Endothelial cell (in vitro differentiated cells): Measurements from ENCODE around the gene ANKRD34B. TPM values are rescaled to one million over a fixed set of nuclear protein-coding genes. Genes with fewer than 3 reads are reported as not detected.

Source experiments
- DNase-seq: peaks from one replicate; pipeline ENCODE4 v3.0.0; 2021; ENCODE audit warnings: low spot score
- H3K27ac Mint-ChIP-seq: one replicate; pipeline ENCODE4 v1.8.0; 2021; ENCODE audit warnings: mixed read lengths, inconsistent platforms; ENCODE audit not compliant: unreplicated experiment
- H3K27me3 Mint-ChIP-seq: one replicate; pipeline ENCODE4 v1.8.0; 2021; ENCODE audit warnings: mild to moderate bottlenecking, moderate library complexity, mixed read lengths, inconsistent platforms; ENCODE audit not compliant: unreplicated experiment
- H3K36me3 Mint-ChIP-seq: one replicate; pipeline ENCODE4 v1.8.0; 2021; ENCODE audit warnings: mild to moderate bottlenecking, low read depth, mixed read lengths, inconsistent platforms; ENCODE audit not compliant: unreplicated experiment
- H3K4me1 Mint-ChIP-seq: one replicate; pipeline ENCODE4 v1.8.0; 2021; ENCODE audit warnings: mild to moderate bottlenecking, mixed read lengths, inconsistent platforms; ENCODE audit not compliant: unreplicated experiment
- H3K4me3 Mint-ChIP-seq: one replicate; pipeline ENCODE4 v1.8.0; 2021; ENCODE audit warnings: mild to moderate bottlenecking, mixed read lengths, inconsistent platforms; ENCODE audit not compliant: unreplicated experiment
- H3K9me3 Mint-ChIP-seq: one replicate; pipeline ENCODE4 v1.8.0; 2021; ENCODE audit warnings: mixed read lengths, inconsistent platforms; ENCODE audit not compliant: unreplicated experiment
- long read RNA-seq: library from polyadenylated mRNA; unstranded; transcript quantifications from one replicate; pipeline ENCODE4 v2.0.0, GENCODE V29; 2020; ENCODE audit not compliant: unreplicated experiment
- total RNA-seq: library from RNA; stranded (reverse); fragmentation: NEBNext Ultra II Directional; extraction: Animal tissue kit (Norgen Biotek cat#: 25700); gene quantifications from one replicate; pipeline ENCODE4 v1.2.1, GENCODE V29; 2021; ENCODE audit not compliant: unreplicated experiment
- TF ChIP-seq, protein P1 (sequence below): fragments of 200-600 bp; sonication (generic); IDR thresholded peaks from one replicate; pipeline ENCODE4 v1.5.0; 2021; ENCODE audit warnings: antibody characterized with exemption; ENCODE audit not compliant: unreplicated experiment

Gene ANKRD34B
- total RNA-seq, result 0.62 TPM
- long read RNA-seq, result 0 reads

DNA sequence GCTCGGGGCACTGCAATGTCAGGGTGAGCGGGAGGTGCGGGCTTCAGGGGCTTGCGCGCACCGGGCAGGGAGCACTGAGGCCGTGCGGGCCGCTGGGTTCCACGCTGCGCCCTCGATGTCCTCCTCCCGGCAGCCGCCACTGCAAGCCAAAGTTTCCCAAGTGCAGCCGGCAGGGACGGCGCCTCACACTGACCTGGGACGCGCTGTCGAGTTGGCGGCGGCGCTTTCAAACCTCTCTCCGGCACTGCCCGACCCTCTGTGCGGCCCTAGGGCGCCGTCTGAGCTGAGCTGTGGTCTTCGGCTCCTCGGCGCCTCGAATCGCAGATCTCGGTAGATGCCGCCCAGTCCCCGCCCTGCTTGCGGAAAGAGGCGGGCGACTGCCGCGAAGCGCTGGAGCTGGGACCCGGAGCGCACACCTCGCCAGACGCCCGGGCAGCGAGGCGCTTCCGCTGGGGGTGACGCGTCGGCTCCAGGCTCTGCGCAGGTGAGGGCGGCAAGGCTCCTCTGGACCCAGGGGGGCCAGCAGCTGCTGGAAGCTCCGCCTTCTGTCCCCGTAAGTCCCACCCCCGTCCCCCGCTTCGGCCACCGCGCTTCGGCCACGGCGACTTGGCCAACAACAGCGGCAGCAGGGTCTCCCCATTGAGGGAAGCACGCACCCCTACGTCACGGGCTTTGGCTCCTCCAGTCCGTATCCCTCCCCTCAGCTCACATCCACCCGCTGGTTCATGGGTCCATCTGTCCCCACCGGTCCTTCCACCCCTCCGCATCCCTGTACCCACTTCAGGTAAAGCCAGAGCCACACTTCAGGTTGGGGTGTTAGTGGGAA, at the start of gene ANKRD34B:
ANKRD34B (minus strand) TSS at position 320 of the 826 bp plus-strand sequence. CDS start 10,261 bp downstream, outside the sequence.
- peaks cover 4% of the 10 kb centered on the region for H3K36me3 Mint-ChIP-seq
- TF ChIP-seq, protein P1, sequence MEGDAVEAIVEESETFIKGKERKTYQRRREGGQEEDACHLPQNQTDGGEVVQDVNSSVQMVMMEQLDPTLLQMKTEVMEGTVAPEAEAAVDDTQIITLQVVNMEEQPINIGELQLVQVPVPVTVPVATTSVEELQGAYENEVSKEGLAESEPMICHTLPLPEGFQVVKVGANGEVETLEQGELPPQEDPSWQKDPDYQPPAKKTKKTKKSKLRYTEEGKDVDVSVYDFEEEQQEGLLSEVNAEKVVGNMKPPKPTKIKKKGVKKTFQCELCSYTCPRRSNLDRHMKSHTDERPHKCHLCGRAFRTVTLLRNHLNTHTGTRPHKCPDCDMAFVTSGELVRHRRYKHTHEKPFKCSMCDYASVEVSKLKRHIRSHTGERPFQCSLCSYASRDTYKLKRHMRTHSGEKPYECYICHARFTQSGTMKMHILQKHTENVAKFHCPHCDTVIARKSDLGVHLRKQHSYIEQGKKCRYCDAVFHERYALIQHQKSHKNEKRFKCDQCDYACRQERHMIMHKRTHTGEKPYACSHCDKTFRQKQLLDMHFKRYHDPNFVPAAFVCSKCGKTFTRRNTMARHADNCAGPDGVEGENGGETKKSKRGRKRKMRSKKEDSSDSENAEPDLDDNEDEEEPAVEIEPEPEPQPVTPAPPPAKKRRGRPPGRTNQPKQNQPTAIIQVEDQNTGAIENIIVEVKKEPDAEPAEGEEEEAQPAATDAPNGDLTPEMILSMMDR, result no peak
- H3K27me3 Mint-ChIP-seq, result peaks cover 13% of the 10 kb centered on the region
- no peaks in the 10 kb centered on the region for H3K9me3 Mint-ChIP-seq
- H3K27ac Mint-ChIP-seq, result peak within 1 kb of the TSS; percentile 64
- H3K4me3 Mint-ChIP-seq, result peak within 1 kb of the TSS; percentile 83
- peak; percentile 43 for DNase-seq
- H3K4me1 Mint-ChIP-seq, result peaks cover 7% of the 10 kb centered on the region

DNA sequence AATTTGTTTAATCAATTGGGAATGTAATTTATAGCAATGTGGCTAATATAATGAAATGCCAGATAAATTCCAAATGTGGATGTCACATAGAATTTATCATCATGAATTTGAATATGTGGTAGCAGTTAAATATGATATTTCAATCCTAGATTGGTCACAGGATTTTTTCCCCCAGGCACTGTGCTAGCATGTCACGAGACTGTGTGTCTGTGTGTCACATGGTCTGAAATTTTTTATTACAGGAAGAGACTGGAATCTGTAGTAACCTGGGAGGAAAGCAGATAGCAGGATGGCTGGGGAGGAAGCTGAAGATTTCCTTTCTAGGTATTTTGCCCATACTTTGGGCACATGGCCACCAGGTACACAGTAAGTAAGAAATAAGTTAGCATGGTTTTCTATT, 49.0 kb upstream of the ANKRD34B start:
- no peak for DNase-seq
- Mint-ChIP-seq H3K36me3 (peaks cover 7% of the 10 kb centered on the region), H3K4me1 (peaks cover 13% of the 10 kb centered on the region), H3K27ac (peak overlapping the region; percentile 59), H3K27me3 (peaks cover 2% of the 10 kb centered on the region), H3K4me3 (no peak overlapping the region), H3K9me3 (no peaks in the 10 kb centered on the region)
- TF ChIP-seq, protein P1, result no peak

DNA sequence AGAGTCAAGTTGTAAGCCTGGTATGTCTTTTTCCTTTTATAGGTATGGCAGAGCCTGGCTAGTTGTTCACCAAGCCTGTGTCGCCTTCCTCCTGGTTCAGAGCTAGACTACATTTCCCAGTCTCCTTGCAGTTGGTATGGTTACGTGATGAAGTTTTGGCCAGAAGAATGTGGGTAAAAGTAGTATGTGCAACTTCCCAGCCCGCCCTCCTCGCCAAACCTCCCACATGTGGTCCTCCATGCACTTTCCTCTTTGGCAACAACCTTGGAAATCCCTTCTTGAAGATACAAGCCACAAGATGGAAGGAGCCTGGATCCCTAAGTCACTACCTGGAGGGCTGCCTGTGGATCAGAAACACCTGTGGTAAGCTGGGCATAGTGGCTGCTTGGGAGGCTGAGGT, 48.4 kb upstream of the ANKRD34B start:
- TF ChIP-seq, protein P1, result no peak
- Mint-ChIP-seq H3K27me3 (peaks cover 2% of the 10 kb centered on the region), H3K4me1 (peaks cover 13% of the 10 kb centered on the region), H3K36me3 (peaks cover 7% of the 10 kb centered on the region), H3K27ac (no peak overlapping the region), H3K9me3 (no peaks in the 10 kb centered on the region), H3K4me3 (no peak overlapping the region)
- DNase-seq, result no peak

DNA sequence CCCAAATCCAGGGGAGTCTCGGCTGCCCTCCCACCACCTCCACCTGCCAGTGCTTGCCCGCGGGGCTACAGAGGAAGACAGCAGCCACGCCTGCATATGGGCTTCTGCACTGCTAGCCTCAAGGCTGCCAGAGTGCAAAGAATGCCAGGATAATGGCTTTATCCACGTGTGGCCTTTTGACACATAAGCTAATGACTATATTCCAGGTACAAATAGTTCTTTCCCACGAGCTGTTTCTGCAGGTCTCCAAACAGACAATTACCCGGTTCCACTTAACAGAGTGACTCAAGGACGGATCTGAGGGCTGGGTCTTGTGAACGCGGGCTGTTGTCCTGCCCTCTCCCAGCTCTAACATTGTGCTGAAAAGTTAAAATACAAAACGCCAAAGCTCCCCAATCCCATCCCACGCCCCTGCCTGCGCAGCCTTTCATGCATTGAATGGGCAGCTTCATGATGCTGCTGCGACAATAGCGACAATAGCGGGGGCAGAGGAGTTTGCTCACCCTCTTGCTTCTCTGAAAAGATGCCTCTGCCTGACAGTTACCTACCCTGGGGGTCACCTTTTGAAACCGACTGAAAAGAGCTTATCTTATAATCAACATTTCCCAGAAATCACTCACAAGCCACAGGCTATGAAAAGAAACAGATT, 45.3 kb upstream of the ANKRD34B start:
- H3K36me3 Mint-ChIP-seq, result no peaks in the 10 kb centered on the region
- no peaks in the 10 kb centered on the region for H3K9me3 Mint-ChIP-seq
- TF ChIP-seq, protein P1, result no peak
- H3K4me1 Mint-ChIP-seq, result peaks cover 13% of the 10 kb centered on the region
- no peaks in the 10 kb centered on the region for H3K27me3 Mint-ChIP-seq
- no peak overlapping the region for H3K27ac Mint-ChIP-seq
- no peak for DNase-seq
- no peak overlapping the region for H3K4me3 Mint-ChIP-seq

DNA sequence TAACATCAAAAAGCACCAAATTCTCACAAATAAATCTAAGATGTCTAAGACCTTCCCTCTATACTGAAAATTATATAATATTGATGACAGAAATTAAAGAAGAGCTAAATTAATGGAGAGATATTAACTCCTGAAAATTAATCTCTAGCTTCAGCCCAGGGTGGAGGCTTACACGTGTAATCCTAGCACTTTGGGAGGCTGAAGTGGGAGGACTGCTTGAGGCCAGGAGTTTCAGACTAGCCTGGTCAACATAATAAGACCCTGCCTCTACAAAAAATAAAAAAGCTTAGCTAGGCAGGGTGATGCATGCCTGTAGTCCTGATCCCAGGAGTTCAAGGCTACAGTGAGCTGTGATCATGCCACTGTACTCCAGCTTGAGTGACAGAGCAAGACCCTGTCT, 39.6 kb upstream of the ANKRD34B start:
- peaks cover 3% of the 10 kb centered on the region for H3K36me3 Mint-ChIP-seq
- H3K9me3 Mint-ChIP-seq, result no peaks in the 10 kb centered on the region
- TF ChIP-seq, protein P1, result no peak
- no peaks in the 10 kb centered on the region for H3K27me3 Mint-ChIP-seq
- no peak overlapping the region for H3K27ac Mint-ChIP-seq
- DNase-seq, result no peak
- no peaks in the 10 kb centered on the region for H3K4me1 Mint-ChIP-seq
- H3K4me3 Mint-ChIP-seq, result no peak overlapping the region
